Stimulated activated CD4-positive, alpha-beta T cell treated with anti-CD3 and anti-CD28 coated beads, Interleukin-2, amount 100 ng/mL, for 48 hours (primary cell): ENCODE measurements around the gene TSHZ2.

Experiments
- DNase-seq, 2 donors: peaks; one replicate each; pipeline ENCODE4 v3.0.0-alpha.2; 2020

TSHZ2 gene, protein sequence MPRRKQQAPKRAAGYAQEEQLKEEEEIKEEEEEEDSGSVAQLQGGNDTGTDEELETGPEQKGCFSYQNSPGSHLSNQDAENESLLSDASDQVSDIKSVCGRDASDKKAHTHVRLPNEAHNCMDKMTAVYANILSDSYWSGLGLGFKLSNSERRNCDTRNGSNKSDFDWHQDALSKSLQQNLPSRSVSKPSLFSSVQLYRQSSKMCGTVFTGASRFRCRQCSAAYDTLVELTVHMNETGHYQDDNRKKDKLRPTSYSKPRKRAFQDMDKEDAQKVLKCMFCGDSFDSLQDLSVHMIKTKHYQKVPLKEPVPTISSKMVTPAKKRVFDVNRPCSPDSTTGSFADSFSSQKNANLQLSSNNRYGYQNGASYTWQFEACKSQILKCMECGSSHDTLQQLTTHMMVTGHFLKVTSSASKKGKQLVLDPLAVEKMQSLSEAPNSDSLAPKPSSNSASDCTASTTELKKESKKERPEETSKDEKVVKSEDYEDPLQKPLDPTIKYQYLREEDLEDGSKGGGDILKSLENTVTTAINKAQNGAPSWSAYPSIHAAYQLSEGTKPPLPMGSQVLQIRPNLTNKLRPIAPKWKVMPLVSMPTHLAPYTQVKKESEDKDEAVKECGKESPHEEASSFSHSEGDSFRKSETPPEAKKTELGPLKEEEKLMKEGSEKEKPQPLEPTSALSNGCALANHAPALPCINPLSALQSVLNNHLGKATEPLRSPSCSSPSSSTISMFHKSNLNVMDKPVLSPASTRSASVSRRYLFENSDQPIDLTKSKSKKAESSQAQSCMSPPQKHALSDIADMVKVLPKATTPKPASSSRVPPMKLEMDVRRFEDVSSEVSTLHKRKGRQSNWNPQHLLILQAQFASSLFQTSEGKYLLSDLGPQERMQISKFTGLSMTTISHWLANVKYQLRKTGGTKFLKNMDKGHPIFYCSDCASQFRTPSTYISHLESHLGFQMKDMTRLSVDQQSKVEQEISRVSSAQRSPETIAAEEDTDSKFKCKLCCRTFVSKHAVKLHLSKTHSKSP (N-terminal part only)

DNA sequence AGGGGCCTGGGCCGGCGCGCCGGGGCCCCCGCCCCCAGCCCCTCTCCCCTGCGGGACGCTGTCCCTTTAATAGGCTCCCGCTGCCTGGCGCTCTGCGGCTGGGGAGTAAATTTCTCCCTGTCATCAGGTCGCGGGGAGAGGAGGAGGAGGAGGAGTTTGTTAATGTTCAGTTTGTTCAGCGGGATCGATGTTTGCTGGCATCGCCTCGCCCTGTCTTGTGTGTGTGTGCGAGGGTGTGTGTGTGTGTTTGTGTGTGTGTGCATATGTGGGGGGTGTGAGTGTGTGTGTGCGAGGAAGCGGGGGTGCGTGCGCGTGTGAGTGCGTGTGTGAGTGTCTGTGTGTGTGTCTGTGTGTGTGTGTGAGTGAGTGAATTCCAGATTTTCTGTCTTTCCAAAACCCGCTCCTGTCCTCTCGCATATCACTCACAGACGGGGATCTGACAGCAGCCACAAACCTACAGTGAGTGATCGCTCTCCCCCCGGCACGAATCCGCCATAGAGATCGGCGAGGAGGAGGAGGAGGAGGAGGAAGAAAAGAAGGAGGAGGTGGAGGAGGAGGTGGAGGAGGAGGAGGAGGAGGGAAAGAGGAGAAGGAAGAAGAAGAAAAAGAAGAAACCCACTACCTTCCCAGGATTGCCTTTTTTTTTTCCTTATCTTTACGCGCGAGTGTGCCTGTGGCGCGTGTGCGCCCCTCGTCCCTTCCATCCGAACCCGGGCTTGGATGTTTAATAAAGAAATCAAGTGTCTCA is at the start of gene TSHZ2:
TSS of gene TSHZ2 (plus strand) at position 169 of the 748 bp plus-strand sequence. CDS start 936 bp downstream, outside the sequence.
- peak; percentile 42 to 45 for DNase-seq

DNA sequence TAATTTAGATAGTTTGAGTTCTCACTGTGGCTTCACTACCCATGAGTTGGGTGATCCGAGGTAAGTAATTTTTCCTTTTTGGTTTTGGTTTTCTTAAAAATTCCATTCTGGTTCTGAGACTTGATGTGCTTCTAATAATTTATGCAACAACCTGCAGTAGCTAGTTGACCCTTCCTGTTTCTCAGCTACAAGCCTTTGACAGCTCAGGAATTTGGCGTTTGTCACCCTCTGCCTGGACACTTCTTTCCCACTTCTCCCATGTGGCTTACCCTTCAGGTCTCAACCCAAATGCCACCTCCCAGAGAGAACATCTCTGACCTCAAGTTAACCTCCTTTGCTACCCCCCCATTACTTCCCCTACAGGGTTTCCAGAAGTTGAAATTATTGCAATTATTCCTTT is 49.7 kb upstream of the TSHZ2 start:
- no peak for DNase-seq

DNA sequence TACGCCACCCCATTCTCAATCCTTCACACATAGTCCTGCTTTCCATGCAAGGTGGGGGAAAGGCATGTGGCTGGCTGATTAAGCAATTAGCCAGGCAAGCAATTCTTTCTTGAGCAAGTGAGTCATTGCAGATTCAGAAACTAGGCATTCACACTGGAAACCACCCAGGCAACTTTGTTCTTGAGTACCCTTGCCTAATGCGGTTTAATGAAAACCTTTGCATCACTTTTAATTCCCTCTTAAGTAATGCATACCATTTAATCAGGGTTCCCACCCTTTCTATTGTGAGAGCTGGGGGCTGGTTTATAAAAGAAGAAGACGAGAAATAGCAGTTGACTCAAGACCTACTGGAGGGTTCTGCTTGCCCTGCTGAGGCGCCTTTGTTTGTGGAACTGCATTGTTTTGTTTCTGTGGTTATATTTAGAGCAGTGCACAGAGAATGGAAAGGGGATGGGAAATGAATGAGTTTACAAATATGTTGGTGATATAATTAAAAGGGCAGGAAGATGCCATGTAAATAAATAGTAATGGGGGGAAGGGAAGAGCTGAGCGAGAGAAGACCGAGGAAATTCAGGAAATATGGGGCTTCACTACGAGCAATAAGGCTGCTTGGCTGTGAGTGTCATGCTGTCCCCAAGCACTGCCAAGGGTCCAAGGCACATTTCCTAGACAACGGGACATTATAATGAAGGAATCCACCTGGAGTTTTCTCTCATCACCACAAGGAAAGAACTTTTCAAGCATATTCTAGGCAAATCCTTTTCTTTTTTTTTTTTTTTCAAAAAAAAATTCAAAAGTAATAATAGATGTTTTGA is 48.8 kb upstream of the TSHZ2 start:
- no peak for DNase-seq

DNA sequence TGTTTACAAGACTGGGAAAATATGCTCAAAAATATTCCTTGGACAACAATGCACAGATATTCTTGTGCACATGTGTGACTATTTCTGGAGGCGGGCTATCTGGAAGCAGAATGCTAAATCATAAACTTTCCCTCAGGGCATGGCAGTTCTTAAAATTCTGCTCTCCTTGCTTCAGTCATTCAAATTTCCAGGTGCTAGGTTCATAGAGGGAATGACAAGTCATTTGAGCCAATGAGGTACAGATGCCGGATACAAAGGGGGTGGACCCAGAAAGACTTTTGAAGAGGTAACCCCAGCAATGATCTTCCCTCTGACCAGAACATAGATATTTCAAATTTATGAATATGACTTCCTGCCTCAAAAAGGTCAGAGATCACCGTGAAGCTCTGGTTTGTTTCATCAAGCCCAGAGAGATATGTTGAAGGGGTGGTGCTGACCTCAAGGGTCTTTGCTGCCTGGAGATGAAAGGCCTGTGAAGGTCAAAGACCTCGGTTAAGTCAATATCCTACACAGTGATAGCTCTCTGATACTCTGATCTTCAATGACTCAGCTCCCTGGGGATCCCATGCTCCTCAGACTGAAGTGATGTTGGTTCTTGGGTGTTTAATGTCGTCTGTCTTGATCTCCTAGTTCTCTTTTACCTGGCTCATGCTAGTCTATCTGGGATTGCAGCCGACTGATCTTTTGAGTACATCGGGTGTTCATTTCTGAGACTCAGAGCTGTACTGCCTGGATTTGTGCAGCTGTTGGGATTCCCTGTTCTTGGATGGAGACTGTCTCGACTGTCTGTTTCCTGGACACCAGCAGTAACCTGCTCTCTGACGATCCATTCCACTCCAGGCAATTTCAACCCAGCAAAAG is 47.5 kb upstream of the TSHZ2 start:
- no peak for DNase-seq

DNA sequence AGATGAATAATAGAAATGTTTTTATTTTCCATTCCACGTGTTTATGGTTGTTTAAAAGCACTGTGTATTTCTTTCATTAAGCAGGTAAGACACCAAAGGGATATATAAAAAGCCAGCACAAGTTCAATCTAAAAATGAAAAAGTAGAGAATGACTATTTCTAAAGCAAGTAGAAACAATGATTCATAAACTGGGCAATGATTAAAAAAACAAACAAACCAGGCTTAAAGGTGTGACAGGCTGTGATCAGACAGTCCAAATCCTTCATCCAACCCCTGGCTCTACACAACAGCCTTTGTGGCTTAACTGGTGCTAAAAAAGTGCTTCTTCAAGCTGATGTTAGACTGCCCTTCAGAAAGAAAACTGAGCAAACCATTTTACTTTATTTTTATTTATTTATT is 45.7 kb upstream of the TSHZ2 start:
- DNase-seq: no peak

DNA sequence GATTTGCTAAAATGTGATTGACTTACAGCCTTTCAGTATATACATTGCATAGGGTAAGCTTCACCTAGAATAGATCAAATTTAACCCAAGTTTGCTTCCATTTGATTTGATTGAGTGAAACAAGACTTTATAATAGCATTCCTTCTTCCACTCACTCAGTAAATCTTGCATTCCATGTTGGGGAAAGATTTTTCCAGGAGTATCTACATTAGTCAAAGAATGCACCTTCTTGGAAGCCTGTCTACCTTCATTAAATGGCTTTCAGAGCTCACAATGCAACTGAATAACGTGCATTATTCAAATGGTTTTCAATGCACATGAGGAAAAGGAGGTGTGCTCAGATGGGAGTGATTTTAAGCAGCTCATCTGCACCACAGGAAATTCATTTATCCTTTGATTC is 38.3 kb upstream of the TSHZ2 start:
- DNase-seq: no peak

DNA sequence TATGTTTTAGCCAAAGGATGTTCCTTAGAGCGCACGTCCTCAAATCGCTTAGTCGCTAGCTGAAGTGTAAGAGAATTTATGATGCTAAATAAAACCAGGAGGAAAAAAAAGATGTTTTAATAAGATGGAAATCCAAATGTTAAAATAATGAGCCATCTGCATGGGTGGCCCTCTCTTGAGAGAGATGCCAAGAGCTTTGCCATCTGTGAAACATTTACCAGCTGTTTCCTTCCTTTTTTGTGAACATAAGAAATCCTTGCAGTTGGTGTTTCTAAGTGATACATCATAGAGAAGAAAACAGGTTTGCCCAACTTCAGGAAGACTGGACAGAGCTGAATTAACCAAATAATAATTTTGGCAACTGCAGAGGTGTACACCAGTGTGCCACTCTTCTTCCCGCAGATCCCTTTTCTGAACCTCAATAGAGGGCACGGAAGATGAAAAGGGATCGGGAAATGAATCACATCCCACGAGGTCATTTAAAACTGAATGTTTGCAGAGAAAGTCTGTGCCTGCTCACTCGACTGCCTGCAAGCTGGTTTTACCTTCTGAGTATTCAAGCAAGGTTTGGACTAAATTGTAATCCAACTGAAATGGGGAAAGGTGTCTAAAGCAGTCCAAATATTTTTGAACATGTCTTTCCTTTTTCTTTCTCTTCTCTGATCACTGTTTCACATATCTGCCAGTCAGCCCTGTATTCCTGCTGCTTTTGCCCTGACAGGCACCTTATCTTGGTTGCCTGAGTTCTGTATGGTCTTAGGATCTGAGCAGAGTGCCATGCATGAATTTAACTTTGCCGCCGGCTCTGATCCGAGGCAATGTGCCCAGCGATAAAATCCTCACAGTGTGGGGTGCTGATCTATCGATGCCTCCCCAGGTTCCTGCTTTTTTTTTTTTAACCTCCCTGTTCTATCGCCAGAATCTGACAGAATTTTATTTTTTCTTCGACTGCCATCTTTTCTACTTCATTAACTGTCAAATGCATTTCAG is 35.5 kb upstream of the TSHZ2 start:
- DNase-seq: no peak

DNA sequence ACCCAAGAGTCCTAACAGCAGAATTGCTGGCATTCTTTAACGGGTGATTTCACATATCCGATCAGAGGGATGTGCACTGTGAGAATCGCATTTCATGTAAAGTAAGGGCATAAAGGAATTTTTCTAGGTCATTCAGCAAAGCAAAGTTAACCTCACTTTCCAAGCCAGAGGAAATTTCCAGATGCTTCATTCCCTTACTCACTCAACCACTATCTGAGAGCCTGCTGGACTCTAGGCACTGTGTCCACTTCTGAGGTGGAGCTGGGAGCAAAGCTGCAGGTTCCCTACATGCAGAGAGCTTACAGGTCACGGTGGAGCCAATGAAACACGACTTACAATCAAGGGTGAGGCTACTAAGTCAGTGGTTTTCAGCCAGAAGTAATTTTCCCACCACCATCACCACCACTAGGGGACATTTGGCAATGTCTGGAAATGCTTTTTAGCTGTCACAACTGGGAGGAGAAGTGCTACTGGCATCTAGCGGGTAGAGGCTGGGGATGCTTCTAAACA is 34.5 kb upstream of the TSHZ2 start:
- no peak for DNase-seq

DNA sequence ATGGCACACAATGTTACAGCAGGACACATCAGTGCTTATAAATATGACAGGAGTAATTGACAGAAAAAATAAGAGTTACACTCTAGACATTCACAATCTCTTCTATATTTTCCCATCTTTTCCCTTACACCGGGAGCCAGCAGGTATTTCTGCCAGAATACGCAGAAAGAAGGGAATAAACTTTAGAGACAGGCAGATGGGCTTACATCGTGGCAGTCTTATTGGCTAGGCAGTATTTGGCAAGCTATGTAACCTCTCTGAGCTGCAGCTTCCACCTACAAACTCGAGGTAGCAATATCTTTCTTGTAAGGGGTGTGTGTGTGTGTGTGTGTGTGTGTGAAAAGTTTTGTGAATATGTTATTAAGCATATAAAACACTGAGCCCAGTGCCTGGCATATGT is 33.0 kb upstream of the TSHZ2 start:
- no peak for DNase-seq

DNA sequence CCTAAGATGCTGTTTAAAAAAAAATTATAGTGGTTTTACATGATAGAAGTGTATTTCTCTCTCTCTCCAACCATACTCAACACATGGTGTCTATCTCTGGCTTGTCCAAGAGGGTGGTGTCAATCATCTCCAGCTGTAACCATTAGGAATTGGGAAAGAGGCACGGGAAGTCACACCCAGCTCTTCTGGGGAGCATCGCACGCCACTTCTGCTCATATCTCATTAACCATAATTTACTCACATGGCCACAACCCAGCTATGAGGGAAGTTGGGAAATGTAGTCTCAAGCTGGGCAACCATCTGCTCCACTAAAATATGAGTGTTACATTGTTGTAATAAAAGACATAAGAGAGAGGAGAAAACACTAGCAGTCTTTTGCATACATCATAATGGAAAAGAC is 30.4 kb upstream of the TSHZ2 start:
- DNase-seq: no peak

DNA sequence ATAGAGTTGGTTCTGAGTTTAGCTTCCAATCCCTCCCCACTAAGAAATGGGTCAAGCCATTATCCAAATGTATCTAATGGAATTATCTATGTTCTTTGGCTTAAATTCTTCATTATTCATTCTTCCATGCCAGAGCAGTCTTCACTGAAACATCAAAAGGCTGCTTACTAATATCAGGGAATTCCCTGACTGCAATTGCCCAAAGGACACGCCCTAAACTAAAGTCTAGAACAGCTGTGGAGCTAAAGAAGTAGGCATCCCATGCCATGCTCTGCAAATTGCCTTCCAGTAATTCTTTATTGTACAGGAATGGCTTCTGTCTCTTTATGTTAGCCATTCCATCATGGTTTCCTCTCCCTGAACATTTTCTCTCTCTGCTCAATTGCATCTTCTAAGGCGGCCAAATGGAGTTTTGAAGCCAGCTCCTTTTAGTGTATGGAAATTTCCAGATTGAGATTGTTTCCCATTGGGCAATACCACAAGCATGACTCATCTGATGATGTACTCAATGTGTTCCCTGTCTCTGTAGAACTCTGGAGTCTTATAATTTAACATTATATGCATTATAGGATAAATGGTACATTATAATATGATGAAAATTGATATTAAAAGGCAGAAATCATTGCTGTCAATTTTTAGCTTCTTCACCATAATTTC is 28.8 kb upstream of the TSHZ2 start:
- DNase-seq: no peak

DNA sequence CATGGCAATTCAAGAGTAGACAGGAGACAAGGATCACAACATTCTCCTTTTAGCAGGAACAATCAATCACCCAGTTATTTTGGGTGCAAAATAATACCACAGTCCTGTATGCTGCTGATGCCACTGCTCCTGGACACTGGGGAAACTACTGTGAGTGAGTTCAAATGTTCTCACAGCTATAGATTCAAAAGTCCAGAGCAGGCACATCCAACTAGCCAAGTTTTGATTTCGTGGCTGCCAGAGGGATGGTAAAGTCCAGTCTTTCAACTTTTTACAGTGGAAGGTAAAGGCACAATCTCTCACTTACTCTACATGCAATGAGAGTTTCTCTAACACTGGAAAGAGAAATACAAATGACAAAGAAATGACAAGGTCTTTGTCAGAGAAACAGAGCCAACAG is 26.9 kb upstream of the TSHZ2 start:
- no peak for DNase-seq

DNA sequence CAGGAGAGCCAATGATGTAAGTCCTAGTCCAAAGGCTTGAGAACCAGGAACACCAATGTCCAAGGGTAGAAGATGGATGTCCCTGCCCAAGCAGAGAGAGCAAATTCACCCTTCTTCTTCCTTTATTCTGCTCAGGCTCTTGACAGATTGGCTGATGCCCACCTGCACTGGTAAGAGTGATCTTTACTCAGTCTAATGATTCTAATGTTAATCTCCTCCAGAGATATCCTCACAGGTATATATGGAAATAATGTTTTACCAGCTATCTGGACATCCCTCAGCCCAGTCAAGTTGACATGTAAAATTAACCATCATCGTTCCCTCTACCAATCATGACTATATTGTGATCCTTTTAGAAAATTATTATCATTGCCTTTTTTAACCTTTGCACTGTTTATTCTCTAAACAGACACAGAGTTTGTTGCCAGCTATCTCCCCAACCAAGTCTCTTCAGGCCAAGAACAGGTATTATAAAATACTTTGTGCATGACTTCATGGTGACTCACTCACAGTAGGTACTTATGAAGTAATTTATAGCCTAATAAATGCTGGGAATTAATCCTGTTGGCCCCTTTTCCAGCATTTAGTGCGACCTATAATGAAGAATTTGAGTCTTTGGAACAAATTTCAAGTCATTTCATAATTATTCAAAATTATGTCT is 26.2 kb upstream of the TSHZ2 start:
- DNase-seq: no peak

DNA sequence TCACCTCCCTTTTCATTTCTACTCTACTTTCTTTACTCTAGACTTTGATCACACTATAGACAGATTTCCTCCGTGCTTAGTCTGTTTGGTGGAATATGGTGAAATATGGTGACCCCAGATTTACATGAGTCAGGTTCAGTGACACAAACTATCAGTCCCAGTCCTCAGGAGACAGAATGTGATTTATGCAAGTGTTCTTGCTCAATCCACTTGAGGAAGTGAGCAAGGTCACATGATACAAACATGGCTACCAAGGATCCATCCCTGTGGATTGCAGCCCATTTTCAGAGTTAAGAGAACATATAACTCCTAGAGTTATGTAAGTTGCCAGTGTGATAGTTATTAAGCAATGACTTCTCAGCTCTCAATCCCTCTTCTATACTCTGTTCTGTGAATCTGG is 23.7 kb upstream of the TSHZ2 start:
- DNase-seq: no peak

DNA sequence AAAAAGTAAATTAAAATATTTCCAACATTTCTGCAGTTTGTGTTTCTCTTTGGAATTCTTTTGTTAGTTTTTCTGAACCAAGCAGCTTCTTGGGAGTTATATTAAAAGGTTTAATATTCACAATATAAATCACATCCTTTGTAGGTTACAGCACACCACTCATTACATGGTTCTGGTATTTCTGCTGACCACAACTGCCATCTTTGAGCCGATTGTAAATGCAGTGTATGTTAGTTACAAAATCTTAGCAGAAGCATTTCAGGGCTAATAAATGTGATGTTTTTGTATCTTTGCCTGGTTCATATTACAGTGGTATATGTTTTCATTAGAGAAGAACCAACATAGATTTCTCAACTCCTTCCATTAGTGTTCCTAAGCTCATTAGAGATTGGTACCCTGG is 19.1 kb upstream of the TSHZ2 start:
- no peak for DNase-seq

DNA sequence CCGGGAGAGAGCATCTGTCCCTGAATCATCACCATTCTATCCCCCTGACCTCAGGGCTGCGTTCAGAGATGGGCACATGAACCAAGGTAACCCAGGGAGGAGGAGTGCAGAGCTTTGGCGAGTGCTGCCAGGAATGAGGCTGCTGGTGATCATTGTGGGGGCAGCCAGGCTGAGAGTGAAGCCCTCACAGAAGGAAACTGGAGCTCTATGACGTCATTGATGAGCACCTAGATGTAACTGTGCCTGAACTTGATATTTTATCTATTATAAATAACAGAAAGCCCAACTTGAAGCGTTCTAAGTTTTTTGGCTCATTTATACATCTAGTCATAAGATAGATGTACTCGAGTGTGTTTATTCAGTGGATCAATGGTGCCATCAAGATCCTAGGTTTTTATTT is 17.3 kb upstream of the TSHZ2 start:
- DNase-seq: no peak

DNA sequence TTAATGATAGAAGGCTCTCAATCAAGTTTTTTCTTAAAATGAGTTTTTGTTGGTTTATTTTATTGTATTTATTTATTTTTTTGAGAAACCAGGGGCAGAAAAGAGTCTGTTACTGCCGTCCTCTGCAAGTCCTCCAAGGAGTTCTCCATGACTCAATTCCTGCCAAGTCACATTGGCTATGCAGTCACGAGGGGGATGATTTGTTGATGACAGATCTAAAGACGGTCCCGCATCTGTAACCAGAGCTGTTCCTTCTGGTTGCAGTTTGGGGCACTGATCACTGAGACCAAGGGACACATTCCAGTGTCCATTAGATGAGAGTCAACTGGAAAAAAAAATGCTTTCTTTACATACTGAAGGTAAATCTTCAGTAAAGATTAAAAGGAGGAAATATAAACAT is 13.9 kb upstream of the TSHZ2 start:
- DNase-seq: no peak

DNA sequence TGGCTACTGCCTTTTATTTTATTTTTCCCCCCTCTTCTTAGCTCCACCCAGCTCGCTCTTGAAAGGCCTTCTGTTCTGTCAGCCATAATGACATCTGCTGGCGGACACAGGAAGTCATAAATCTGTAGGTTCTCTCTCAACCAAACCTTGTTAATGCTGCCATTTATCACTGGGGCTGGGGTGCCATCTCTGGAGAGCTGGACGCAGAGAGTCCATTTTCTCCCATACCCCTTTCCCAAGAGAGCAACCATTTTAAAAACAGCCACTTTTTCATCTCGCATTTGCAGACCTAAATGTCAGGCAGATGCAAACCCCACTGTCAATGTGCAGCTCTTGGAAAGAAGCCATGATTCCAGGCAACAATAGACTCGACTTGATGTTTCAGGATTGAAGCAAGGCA is 13.0 kb upstream of the TSHZ2 start:
- DNase-seq: no peak

DNA sequence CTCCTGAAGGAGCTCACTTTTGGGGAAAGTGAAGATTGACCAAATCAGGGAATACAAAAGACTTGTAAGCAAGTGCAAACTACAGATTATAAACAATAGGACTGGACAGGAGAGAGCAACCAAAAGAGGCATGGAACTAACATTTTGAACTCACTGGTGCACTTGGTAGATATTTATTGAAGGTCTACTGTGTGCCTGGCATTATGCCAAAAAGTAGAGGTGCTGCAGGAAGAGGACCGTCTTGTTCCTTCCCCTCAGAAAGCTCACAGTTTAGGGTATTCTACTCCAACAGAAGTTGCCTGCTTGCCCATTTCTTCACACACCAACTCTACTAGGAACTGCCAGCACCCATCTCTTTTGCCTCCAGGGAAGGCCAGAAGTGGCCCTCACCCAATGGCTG is 10.0 kb upstream of the TSHZ2 start:
- DNase-seq: no peak
